HEK293 (cell line): ENCODE results near the gene OXSR1.
A peak's percentile ranks its signal among the peaks of the same experiment; 100 is the strongest.

Experiments
- CTCF ChIA-PET: fragments of 350-600 bp; formaldehyde crosslinking; extraction: SDS; loops from one replicate; lab custom pipeline; 2021; ENCODE audit warnings: antibody characterized with exemption; lab: Yijun Ruan, JAX
- POLR2A ChIA-PET: fragments of 300-600 bp; formaldehyde crosslinking; extraction: SDS; loops from one replicate; lab custom pipeline; 2020; ENCODE audit warnings: antibody characterized with exemption, inconsistent platforms; lab: Yijun Ruan, JAX
- H3K27ac ChIP-seq: fragments of 200-500 bp; sonication (Bioruptor generic); 2 replicates; pipeline ENCODE4 v1.5.1; 2014; ENCODE audit warnings: low read depth, low read length, control low read depth, inconsistent platforms; ENCODE audit errors: extremely low read depth
- H3K36me3 ChIP-seq, 2 experiments: fragments of 200-500 bp in 1 of 2; sonication (Bioruptor generic) in 1 of 2; 1 replicate in 1 of 2; 2 replicates in 1 of 2; pipeline ENCODE4 v1.5.1; 2014 to 2017; ENCODE audit warnings: inconsistent platforms in 2 of 2, low read length in 2 of 2; ENCODE audit not compliant: control insufficient read depth in 2 of 2, insufficient read depth in 1 of 2
- H3K4me1 ChIP-seq: fragments of 200-500 bp; sonication (Bioruptor generic); 2 replicates; pipeline ENCODE4 v1.5.1; 2014; ENCODE audit warnings: mild to moderate bottlenecking, low read length, inconsistent platforms; ENCODE audit not compliant: control insufficient read depth, insufficient read depth
- H3K4me3 ChIP-seq: 2 replicates; pipeline ENCODE4 v1.5.1; 2011; ENCODE audit warnings: low read depth, mild to moderate bottlenecking, control low read depth, low read length, moderate library complexity
- H3K9me3 ChIP-seq: fragments of 200-500 bp; sonication (Bioruptor generic); 2 replicates; pipeline ENCODE4 v1.5.1; 2014; ENCODE audit warnings: low read depth, low read length, inconsistent platforms; ENCODE audit not compliant: control insufficient read depth, insufficient read depth
- BCL11A ChIP-seq: fragments of 450-650 bp; formaldehyde crosslinking; IDR thresholded peaks from 2 replicates; pipeline ENCODE4 v1.5.1; 2016; ENCODE audit warnings: low read depth, missing biosample characterization, missing genetic modification characterization
- EGR2 ChIP-seq: fragments of 450-650 bp; formaldehyde crosslinking; IDR thresholded peaks from 2 replicates; pipeline ENCODE4 v1.5.1; 2016; ENCODE audit warnings: low read depth, missing biosample characterization, missing genetic modification characterization
- HOXC10 ChIP-seq: sonication (generic); formaldehyde crosslinking; IDR thresholded peaks from 2 replicates; pipeline ENCODE4 v1.8.1; 2023; ENCODE audit warnings: mild to moderate bottlenecking, missing genetic modification reagents
- SCRT2 ChIP-seq: fragments of 450-650 bp; formaldehyde crosslinking; IDR thresholded peaks from 2 replicates; pipeline ENCODE4 v1.5.1; 2016; ENCODE audit warnings: missing biosample characterization, missing genetic modification characterization
- SETDB1 ChIP-seq: IDR thresholded peaks from one replicate; pipeline ENCODE4 v1.6.1; 2017; ENCODE audit warnings: mild to moderate bottlenecking, low read length, moderate library complexity, mixed read lengths; ENCODE audit not compliant: insufficient read length
- YY2 ChIP-seq: fragments of 450-650 bp; formaldehyde crosslinking; IDR thresholded peaks from 2 replicates; pipeline ENCODE4 v1.5.1; 2016; ENCODE audit warnings: missing biosample characterization, missing genetic modification characterization
- ZFP3 ChIP-seq: fragments of 450-650 bp; formaldehyde crosslinking; IDR thresholded peaks from 2 replicates; pipeline ENCODE4 v1.5.1; 2016; ENCODE audit warnings: low read depth, missing biosample characterization, missing genetic modification characterization
- ZNF146 ChIP-seq: fragments of 450-650 bp; formaldehyde crosslinking; IDR thresholded peaks from 2 replicates; pipeline ENCODE4 v1.5.1; 2016; ENCODE audit warnings: missing biosample characterization, missing genetic modification characterization
- ZNF514 ChIP-seq: fragments of 450-650 bp; formaldehyde crosslinking; IDR thresholded peaks from 2 replicates; pipeline ENCODE4 v1.5.1; 2016; ENCODE audit warnings: missing biosample characterization, missing genetic modification characterization
- ZNF600 ChIP-seq: fragments of 450-650 bp; formaldehyde crosslinking; IDR thresholded peaks from 2 replicates; pipeline ENCODE4 v1.5.1; 2016; ENCODE audit warnings: missing biosample characterization, missing genetic modification characterization
- ZNF670 ChIP-seq: fragments of 450-650 bp; formaldehyde crosslinking; IDR thresholded peaks from 2 replicates; pipeline ENCODE4 v1.5.1; 2016; ENCODE audit warnings: missing biosample characterization, missing genetic modification characterization, low read depth
- ZNF707 ChIP-seq: fragments of 450-650 bp; formaldehyde crosslinking; IDR thresholded peaks from 2 replicates; pipeline ENCODE4 v1.5.1; 2016; ENCODE audit warnings: missing biosample characterization, missing genetic modification characterization
- ZSCAN18 ChIP-seq: fragments of 450-650 bp; formaldehyde crosslinking; IDR thresholded peaks from 2 replicates; pipeline ENCODE4 v1.5.1; 2016; ENCODE audit warnings: missing biosample characterization, missing genetic modification characterization
- ZSCAN23 ChIP-seq: fragments of 450-650 bp; formaldehyde crosslinking; IDR thresholded peaks from 2 replicates; pipeline ENCODE4 v1.5.1; 2016; ENCODE audit warnings: missing biosample characterization, missing genetic modification characterization
- ZSCAN5A ChIP-seq: fragments of 450-650 bp; formaldehyde crosslinking; IDR thresholded peaks from 2 replicates; pipeline ENCODE4 v1.5.1; 2016; ENCODE audit warnings: missing biosample characterization, missing genetic modification characterization
- TF ChIP-seq, protein P1 (sequence below): fragments of 450-650 bp; formaldehyde crosslinking; IDR thresholded peaks from 2 replicates; pipeline ENCODE4 v1.5.1; 2016; ENCODE audit warnings: missing biosample characterization, missing genetic modification characterization
- TF ChIP-seq, protein P2 (sequence below): fragments of 450-650 bp; formaldehyde crosslinking; IDR thresholded peaks from 2 replicates; pipeline ENCODE4 v1.5.1; 2017; ENCODE audit warnings: missing biosample characterization, missing genetic modification characterization

The OXSR1 gene

GRCh38 chr3:38165722-38166387 lies 518 bp downstream of the OXSR1 start (continued):
- TF ChIP-seq ZSCAN5A (0 out of 2 replicates have a peak, but pooled peaks have one; percentile 49), ZNF600 (tag by site-specific recombination) (no peak)

- ChIA-PET POLR2A (interaction anchor here (1.4 kb wide), 1 partner anchor 31 kb away, joined by 7 read pairs; the partner anchor contains the start of gene ACAA1), CTCF (no interaction called here)
- H3K27ac ChIP-seq = no peak overlapping the region
- H3K4me3 ChIP-seq = no peak overlapping the region
- no peaks in the 10 kb centered on the region for H3K36me3 ChIP-seq
- TF ChIP-seq SCRT2 (tag by site-specific recombination) = no peak
- TF ChIP-seq, protein P1, sequence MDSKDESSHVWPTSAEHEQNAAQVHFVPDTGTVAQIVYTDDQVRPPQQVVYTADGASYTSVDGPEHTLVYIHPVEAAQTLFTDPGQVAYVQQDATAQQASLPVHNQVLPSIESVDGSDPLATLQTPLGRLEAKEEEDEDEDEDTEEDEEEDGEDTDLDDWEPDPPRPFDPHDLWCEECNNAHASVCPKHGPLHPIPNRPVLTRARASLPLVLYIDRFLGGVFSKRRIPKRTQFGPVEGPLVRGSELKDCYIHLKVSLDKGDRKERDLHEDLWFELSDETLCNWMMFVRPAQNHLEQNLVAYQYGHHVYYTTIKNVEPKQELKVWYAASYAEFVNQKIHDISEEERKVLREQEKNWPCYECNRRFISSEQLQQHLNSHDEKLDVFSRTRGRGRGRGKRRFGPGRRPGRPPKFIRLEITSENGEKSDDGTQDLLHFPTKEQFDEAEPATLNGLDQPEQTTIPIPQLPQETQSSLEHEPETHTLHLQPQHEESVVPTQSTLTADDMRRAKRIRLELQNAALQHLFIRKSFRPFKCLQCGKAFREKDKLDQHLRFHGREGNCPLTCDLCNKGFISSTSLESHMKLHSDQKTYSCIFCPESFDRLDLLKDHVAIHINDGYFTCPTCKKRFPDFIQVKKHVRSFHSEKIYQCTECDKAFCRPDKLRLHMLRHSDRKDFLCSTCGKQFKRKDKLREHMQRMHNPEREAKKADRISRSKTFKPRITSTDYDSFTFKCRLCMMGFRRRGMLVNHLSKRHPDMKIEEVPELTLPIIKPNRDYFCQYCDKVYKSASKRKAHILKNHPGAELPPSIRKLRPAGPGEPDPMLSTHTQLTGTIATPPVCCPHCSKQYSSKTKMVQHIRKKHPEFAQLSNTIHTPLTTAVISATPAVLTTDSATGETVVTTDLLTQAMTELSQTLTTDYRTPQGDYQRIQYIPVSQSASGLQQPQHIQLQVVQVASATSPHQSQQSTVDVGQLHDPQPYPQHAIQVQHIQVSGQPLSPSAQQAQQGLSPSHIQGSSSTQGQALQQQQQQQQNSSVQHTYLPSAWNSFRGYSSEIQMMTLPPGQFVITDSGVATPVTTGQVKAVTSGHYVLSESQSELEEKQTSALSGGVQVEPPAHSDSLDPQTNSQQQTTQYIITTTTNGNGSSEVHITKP = peak; percentile 38
- no peaks in the 10 kb centered on the region for H3K9me3 ChIP-seq
- H3K4me1 ChIP-seq = no peaks in the 10 kb centered on the region
Measured at GRCh38 chr3:38167591-38167990, 2.3 kb downstream of the OXSR1 start.

DNA sequence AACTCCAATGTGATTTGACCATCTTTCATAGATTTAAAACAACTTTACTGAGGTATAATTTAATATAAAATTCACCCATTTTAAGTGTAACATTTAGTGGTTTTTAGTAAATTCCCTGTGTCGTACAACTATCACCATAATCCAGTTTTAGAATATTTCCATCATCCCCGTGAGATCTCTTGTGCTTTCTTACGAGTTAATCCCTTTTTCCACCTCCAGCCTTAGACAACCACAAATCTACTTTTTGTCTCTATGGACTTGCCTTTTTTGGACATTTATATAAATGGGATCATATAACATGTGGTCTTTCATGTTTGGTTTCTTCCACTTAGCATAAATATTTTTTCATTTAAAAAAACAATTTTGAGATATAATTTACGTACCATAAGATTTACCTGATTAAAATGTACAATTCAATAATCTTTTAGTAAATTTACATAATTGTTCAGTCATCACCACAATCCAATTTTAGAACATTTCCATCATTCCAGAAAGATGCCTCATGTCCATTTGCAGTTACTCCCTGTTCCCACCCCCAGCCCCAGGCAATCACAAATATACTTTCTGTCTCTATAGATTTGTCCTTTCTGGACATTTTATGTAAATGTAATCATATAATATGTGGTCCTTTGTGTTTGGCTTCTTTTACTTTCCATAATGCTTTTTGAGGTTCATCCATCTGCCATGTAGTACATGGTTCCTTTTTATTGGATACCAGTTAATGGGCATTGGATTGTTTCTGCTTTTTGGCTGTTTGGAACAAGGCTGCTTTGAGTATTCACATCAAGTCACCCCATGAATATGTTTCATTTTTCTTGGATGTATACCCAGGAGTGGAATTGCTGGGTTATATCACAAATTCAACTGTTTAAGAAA lies 3.1 kb downstream of the OXSR1 start:
- H3K4me3 ChIP-seq = no peak overlapping the region
- no peak overlapping the region for H3K27ac ChIP-seq
- ChIA-PET POLR2A (interaction anchor here (1.4 kb wide), 1 partner anchor 32 kb away, joined by 7 read pairs; the partner anchor contains the start of gene ACAA1), CTCF (no interaction called here)
- H3K4me1 ChIP-seq = no peaks in the 10 kb centered on the region
- no peaks in the 10 kb centered on the region for H3K9me3 ChIP-seq
- H3K36me3 ChIP-seq = no peaks in the 10 kb centered on the region
- no peak for TF ChIP-seq EGR2 (tag by site-specific recombination)
- TF ChIP-seq, protein P2, sequence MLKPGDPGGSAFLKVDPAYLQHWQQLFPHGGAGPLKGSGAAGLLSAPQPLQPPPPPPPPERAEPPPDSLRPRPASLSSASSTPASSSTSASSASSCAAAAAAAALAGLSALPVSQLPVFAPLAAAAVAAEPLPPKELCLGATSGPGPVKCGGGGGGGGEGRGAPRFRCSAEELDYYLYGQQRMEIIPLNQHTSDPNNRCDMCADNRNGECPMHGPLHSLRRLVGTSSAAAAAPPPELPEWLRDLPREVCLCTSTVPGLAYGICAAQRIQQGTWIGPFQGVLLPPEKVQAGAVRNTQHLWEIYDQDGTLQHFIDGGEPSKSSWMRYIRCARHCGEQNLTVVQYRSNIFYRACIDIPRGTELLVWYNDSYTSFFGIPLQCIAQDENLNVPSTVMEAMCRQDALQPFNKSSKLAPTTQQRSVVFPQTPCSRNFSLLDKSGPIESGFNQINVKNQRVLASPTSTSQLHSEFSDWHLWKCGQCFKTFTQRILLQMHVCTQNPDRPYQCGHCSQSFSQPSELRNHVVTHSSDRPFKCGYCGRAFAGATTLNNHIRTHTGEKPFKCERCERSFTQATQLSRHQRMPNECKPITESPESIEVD (tag by site-specific recombination) = peak; percentile 44; the same call in 1 of the 2 replicates
- TF ChIP-seq, all 188 proteins: peak for 1

DNA sequence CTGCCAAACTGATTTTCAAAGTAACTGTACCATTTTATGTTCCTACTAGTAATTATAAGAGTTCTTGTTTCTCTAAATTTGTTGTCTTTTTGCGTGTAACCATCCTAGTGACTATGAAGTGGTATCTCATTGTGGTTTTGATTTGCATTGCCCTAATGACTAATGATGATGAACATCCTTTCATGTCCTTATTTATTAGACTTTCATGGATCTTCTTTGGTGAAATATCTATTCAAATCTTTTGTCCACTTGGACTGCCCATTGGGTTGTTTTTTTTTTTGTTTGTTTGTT lies 3.6 kb downstream of the OXSR1 start:
- H3K4me1 ChIP-seq = no peaks in the 10 kb centered on the region
- H3K4me3 ChIP-seq = no peak overlapping the region
- ChIA-PET POLR2A (no interaction called here), CTCF (no interaction called here)
- H3K27ac ChIP-seq = no peak overlapping the region
- no peaks in the 10 kb centered on the region for H3K9me3 ChIP-seq
- H3K36me3 ChIP-seq = no peaks in the 10 kb centered on the region
- no peak for TF ChIP-seq SETDB1
- no peak for TF ChIP-seq ZNF514 (tag by site-specific recombination)
- TF ChIP-seq ZSCAN18 (tag by site-specific recombination) = no peak
- no peak for TF ChIP-seq YY2 (tag by site-specific recombination)
- TF ChIP-seq ZNF146 = no peak
- no peak for TF ChIP-seq BCL11A (tag by site-specific recombination)
- no peak for TF ChIP-seq ZNF670 (tag by site-specific recombination)
- no peak for TF ChIP-seq ZSCAN23 (tag by site-specific recombination)
- TF ChIP-seq ZFP3 (tag by site-specific recombination) = no peak
- TF ChIP-seq HOXC10 (CRISPR knock-in tag) = no peak
- TF ChIP-seq ZNF707 (tag by site-specific recombination) = no peak
